WI38 (cell line): ENCODE measurements around the gene USP40.
A peak's percentile ranks its signal among the peaks of the same experiment; 100 is the strongest.

Source experiments
- H3K4me3 ChIP-seq: 2 replicates; pipeline ENCODE4 v1.5.1; 2011; ENCODE audit warnings: low read depth, mild to moderate bottlenecking, control low read depth, low read length
- TF ChIP-seq, protein P1 (sequence below): IDR thresholded peaks from 2 replicates; pipeline ENCODE4 v1.5.1; 2012; ENCODE audit warnings: low read depth, mild to moderate bottlenecking, control low read depth, low read length

USP40 gene

GRCh38 chr2:233566141-233566956 is at the start of gene USP40:
Gene USP40, minus strand, starts transcription at chr2:233566782. Its CDS starts 1,228 bp downstream, at chr2:233565554.
- TF ChIP-seq, protein P1, sequence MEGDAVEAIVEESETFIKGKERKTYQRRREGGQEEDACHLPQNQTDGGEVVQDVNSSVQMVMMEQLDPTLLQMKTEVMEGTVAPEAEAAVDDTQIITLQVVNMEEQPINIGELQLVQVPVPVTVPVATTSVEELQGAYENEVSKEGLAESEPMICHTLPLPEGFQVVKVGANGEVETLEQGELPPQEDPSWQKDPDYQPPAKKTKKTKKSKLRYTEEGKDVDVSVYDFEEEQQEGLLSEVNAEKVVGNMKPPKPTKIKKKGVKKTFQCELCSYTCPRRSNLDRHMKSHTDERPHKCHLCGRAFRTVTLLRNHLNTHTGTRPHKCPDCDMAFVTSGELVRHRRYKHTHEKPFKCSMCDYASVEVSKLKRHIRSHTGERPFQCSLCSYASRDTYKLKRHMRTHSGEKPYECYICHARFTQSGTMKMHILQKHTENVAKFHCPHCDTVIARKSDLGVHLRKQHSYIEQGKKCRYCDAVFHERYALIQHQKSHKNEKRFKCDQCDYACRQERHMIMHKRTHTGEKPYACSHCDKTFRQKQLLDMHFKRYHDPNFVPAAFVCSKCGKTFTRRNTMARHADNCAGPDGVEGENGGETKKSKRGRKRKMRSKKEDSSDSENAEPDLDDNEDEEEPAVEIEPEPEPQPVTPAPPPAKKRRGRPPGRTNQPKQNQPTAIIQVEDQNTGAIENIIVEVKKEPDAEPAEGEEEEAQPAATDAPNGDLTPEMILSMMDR = no peak
- peak within 1 kb of the TSS; percentile 95 for H3K4me3 ChIP-seq

DNA sequence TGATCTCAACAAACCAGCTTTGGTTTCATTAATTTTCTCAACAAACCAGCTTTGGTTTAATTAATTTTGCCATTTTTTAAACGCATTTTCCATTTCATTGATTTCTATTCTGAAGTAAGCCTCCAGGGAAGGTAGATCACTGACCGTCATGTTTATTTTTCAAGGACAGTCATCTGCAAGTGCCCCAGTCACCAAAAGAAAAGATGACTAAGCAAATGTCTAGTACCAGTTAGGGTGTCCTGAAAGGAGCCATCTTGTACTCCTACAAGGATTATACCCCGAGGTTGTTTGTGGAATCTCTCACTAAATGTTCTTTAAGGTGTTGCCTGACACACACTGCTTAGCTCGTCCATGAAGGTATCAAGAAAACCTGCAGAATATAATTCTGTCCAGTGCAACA is 44.7 kb upstream of the USP40 start:
- TF ChIP-seq, protein P1 = no peak
- no peak overlapping the region for H3K4me3 ChIP-seq

DNA sequence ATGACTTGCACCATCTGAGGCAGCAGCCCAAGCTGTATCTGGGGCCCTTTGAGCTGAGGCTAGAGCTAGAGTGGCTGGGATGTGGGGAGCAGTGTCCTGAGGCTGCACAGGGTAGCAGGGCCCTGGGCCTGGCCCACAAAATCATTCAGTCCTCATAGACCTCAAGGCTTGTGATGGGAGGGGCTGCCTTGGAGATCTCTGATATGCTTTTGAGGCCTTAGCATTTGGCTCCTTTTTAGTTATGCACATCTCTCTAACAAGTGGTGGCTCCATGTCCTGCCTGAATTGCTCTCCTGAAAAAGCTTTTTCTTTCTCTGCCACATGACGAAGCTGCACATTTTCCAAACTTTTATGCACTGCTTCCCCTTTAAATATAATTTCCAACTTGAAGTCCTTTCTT is 39.1 kb upstream of the USP40 start:
- no peak overlapping the region for H3K4me3 ChIP-seq
- TF ChIP-seq, protein P1 = no peak

GRCh38 chr2:233604826-233605225 is 38.2 kb upstream of the USP40 start:
- no peak overlapping the region for H3K4me3 ChIP-seq
- TF ChIP-seq, protein P1 = no peak

GRCh38 chr2:233603520-233603919 is 36.9 kb upstream of the USP40 start:
- TF ChIP-seq, protein P1 = no peak
- no peak overlapping the region for H3K4me3 ChIP-seq

- no peak overlapping the region for H3K4me3 ChIP-seq
- TF ChIP-seq, protein P1 = no peak
These were observed 35.5 kb upstream of the USP40 start for GRCh38 chr2:233602076-233602475.

DNA sequence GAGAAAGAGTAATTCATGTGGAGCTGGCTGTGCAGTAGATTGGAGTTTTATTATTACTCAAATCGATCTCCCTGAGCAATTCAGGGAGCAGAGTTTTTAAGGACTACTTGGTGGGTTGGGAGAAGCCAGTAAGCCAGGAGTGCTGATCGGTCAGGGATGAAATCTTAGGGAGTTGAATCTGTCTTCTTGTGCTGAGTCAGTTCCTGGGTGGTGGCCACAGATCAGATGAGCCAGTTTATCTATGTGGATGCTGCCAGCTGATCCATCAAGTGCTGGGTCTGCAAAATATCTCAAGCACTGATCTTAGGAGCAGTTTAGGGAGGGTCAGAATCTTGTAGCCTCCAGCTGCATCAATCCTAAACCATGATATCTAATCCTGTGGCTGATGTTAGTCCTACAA is 33.8 kb upstream of the USP40 start:
- TF ChIP-seq, protein P1 = no peak

More for the DNA sequence above, 33.8 kb upstream of the USP40 start:
- no peak overlapping the region for H3K4me3 ChIP-seq
